Measurements from ENCODE around the gene EPC1. TPM values are rescaled to one million over a fixed set of nuclear protein-coding genes. Genes with fewer than 3 reads are reported as not detected.
"Not testable (repeated sequence)": the region's sequence is repeated elsewhere in the genome, so short reads cannot be mapped to it uniquely, and the experiment has no call there.

Gene EPC1
- total RNA-seq, 1 experiment from 2014 or later: 6.7 TPM

GRCh38 chr10:32234471-32234870 lies 112.5 kb downstream of the EPC1 start:
- no peak for DNase-seq (ENCODE audit: low read depth)

GRCh38 chr10:32233375-32233774 lies 113.6 kb downstream of the EPC1 start:
- not testable (repeated sequence) for DNase-seq (ENCODE audit: low read depth)

- DNase-seq (ENCODE audit: low read depth): no peak
Measured at GRCh38 chr10:32232378-32232777, 114.6 kb downstream of the EPC1 start.

DNA sequence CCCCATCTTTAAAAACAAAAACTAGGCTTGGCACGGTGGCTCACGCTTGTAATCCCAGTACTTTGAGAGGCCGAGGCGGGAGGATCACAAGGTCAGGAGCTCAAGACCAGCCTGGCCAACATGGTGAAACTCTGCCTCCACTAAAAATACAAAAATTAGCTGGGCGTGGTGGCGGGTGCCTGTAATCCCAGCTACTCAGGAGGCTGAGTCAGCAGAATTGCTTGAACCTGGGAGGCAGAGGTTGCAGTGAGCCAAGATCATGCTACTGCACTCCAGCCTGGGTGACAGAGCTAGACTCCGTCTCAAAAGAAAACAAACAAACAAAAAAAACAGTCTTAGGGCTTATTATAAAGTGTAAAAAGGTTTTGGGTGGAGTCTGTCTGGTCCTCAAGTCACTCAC lies 117.2 kb downstream of the EPC1 start:
- not testable (repeated sequence) for DNase-seq (ENCODE audit: low read depth)

DNA sequence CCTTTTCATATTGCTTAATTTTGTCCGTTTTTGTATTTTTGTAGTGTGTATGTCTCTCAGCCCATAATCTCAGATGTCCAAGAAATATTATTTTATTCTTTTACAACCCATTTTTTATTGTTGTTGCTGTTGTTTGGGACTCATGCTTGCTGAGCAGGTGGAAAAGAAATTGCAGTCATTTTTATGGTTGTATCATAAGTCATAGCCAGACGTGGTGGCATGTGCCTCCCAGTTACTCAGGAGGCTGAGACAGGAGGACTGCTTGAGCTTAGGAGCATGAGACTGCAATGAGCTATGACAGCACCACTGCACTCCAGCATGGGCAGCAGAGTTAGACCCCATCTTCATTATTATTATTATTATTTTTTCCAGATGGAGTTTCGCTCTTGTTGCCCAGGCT lies 117.8 kb downstream of the EPC1 start:
- no peak for DNase-seq (ENCODE audit: low read depth)

- DNase-seq (ENCODE audit: low read depth): no peak
Measured at GRCh38 chr10:32227802-32228201, 119.2 kb downstream of the EPC1 start.

DNA sequence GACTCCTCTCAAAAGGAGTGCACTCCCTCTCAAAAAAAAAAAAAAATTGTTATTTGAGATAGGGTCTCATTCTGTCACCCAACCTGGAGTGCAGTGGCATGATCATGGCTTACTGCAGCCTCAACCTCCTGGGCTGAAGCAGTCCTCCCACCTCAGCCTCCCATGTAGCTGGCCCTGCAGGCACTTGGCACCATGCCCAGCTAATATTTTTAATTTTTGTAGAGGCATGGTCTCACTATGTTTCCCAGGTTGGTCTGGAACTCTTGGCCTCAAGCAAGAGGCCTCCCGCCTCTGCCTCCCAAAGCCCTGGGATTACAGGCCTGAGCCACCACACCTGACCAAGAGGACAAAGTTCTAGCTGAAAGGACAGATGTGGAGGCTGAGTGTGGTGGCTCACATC lies 120.3 kb downstream of the EPC1 start:
- DNase-seq (ENCODE audit: low read depth): no peak

DNA sequence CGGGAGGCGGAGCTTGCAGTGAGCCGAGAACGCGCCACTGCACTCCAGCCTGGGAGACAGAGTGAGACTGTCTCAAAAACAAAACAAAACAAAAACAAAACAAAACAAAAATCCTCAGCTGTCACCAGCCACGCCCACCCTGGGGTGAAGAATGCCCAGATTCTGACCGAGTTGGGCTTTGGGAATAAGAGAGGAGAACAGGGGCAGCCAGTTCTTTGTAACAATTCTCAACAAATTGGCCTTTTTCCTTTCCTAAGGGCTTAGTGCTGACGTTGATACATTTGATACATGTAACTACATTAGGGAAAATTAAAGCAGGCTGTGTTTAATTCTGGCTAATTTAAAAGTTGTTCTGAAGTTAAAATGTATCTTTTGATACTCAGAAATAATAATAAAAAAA lies 121.0 kb downstream of the EPC1 start:
- no peak for DNase-seq (ENCODE audit: low read depth)

- not testable (repeated sequence) for DNase-seq (ENCODE audit: low read depth)
Measured at GRCh38 chr10:32222376-32222775, 124.6 kb downstream of the EPC1 start.

- not testable (repeated sequence) for DNase-seq (ENCODE audit: low read depth)
Measured at GRCh38 chr10:32219156-32219555, 127.8 kb downstream of the EPC1 start.

- not testable (repeated sequence) for DNase-seq (ENCODE audit: low read depth)
Measured at GRCh38 chr10:32218206-32219044, 128.5 kb downstream of the EPC1 start.

Other genes starting within 250 kb of the EPC1 start
- gene CCDC7, start 99.0 kb upstream of the EPC1 start, total RNA-seq (2014; rRNA removed; shearing (Covaris generic)): 1.8 and 4.4 TPM in 2 replicates

Measured in Daoy (cell line).